Progenitor cell of endocrine pancreas (in vitro differentiated cells): ENCODE results near the gene MYADML2. TPM values are rescaled to one million over a fixed set of nuclear protein-coding genes. Genes with fewer than 3 reads are reported as not detected.
A peak's percentile ranks its signal among the peaks of the same experiment; 100 is the strongest.

Experiments used
- DNase-seq: peaks from one replicate; pipeline ENCODE4 v3.0.0; 2021; ENCODE audit warnings: low spot score; ENCODE audit not compliant: unreplicated experiment
- H3K27ac Mint-ChIP-seq: 2 replicates; pipeline ENCODE4 v1.8.0; 2021; ENCODE audit warnings: mild to moderate bottlenecking, moderate library complexity, mixed read lengths
- H3K27me3 Mint-ChIP-seq: 2 replicates; pipeline ENCODE4 v1.8.0; 2021; ENCODE audit warnings: mixed read lengths
- H3K36me3 Mint-ChIP-seq: 2 replicates; pipeline ENCODE4 v1.8.0; 2022; ENCODE audit warnings: mixed read lengths; ENCODE audit not compliant: insufficient read depth
- H3K4me1 Mint-ChIP-seq: 2 replicates; pipeline ENCODE4 v1.8.0; 2021; ENCODE audit warnings: low read depth, mixed read lengths
- H3K4me3 Mint-ChIP-seq: 2 replicates; pipeline ENCODE4 v1.8.0; 2021; ENCODE audit warnings: low read depth, mild to moderate bottlenecking, moderate library complexity, mixed read lengths
- H3K9me3 Mint-ChIP-seq: 2 replicates; pipeline ENCODE4 v1.8.0; 2021; ENCODE audit warnings: low read depth, mixed read lengths
- total RNA-seq: library from RNA; stranded (reverse); gene quantifications from 2 replicates; pipeline ENCODE4 v1.2.1, GENCODE V29; 2021
- TF ChIP-seq, protein P1 (sequence below): fragments of 200-600 bp; sonication (generic); IDR thresholded peaks from one replicate; pipeline ENCODE4 v1.5.0; 2021; ENCODE audit warnings: antibody characterized with exemption, mild to moderate bottlenecking; ENCODE audit not compliant: unreplicated experiment

The MYADML2 gene
- total RNA-seq, 1 donor from 2014 or later, result not detected

DNA sequence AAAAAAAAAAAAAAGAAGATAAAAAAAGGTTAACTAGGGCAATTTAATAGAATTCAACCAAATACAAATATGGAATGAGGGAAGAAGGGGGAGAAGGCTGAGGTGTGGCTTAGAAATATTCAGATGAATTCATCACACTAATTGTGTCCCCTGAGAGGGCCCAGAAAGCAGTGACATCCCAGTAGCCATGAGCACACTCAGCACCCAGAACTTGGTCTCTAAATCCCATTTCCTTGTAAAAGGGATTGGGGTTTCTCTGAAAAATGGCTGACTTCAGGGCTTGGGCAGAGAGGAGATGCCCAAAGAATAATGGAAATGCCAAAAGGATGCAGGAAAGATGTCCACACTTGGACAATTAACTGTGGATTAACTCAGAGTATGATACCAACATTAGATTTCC lies 26.4 kb upstream of the MYADML2 start:
- no peak for DNase-seq
- Mint-ChIP-seq H3K9me3 (no peaks in the 10 kb centered on the region), H3K4me3 (no peak overlapping the region), H3K36me3 (no peaks in the 10 kb centered on the region), H3K27ac (no peak overlapping the region), H3K4me1 (no peaks in the 10 kb centered on the region), H3K27me3 (peaks cover 10% of the 10 kb centered on the region)
- TF ChIP-seq, protein P1, sequence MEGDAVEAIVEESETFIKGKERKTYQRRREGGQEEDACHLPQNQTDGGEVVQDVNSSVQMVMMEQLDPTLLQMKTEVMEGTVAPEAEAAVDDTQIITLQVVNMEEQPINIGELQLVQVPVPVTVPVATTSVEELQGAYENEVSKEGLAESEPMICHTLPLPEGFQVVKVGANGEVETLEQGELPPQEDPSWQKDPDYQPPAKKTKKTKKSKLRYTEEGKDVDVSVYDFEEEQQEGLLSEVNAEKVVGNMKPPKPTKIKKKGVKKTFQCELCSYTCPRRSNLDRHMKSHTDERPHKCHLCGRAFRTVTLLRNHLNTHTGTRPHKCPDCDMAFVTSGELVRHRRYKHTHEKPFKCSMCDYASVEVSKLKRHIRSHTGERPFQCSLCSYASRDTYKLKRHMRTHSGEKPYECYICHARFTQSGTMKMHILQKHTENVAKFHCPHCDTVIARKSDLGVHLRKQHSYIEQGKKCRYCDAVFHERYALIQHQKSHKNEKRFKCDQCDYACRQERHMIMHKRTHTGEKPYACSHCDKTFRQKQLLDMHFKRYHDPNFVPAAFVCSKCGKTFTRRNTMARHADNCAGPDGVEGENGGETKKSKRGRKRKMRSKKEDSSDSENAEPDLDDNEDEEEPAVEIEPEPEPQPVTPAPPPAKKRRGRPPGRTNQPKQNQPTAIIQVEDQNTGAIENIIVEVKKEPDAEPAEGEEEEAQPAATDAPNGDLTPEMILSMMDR, result no peak

DNA sequence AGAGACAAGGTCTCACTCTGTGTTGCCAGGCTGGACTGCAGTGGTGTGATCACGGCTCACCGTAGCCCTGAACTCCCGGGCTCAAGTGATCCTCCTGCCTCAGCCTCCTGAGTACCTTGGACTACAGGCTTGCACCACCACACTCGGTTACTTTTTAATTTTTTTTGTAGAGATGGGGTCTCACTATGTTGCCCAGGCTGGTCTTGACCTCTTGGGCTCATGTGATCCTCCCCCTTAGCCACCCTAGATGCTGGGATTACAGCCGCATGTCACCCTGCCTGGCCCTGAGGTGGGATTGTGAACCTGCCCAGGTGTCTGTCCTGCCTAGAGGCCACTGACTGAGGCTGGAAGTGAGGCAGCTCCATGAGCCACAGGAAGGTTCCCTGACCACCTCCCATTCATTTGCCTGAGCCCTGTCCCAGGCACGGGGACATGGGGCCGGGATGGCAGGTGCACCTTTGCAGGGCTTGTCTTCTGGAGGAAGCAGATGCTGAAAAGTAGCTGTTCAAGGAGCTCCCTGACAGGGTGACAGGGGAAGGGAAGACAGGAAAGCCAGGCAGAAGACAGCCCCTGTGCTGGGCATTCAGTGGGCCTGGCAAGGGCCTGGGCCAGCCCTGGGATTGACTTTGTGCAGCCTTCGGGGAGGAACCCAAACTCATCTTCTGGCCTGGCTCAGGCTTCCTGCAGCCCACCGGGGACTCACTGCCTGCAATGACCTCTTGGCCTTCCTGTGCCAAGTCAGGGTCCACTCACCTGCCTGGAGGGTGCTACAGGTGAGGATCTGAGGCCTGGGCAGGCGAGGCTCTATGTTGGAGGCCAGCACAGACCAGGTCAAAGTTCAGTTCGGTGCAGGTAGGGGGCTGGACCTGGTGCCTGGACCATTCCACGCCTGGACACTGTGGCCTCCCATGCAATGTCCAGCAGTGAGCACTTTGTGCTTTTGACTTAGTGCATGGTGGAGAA lies 22.1 kb upstream of the MYADML2 start:
- Mint-ChIP-seq H3K4me1 (peaks cover 1% of the 10 kb centered on the region), H3K27me3 (peaks cover 25% of the 10 kb centered on the region), H3K9me3 (no peaks in the 10 kb centered on the region), H3K36me3 (no peaks in the 10 kb centered on the region), H3K4me3 (no peak overlapping the region), H3K27ac (no peak overlapping the region)
- TF ChIP-seq, protein P1, result no peak
- DNase-seq, result no peak

DNA sequence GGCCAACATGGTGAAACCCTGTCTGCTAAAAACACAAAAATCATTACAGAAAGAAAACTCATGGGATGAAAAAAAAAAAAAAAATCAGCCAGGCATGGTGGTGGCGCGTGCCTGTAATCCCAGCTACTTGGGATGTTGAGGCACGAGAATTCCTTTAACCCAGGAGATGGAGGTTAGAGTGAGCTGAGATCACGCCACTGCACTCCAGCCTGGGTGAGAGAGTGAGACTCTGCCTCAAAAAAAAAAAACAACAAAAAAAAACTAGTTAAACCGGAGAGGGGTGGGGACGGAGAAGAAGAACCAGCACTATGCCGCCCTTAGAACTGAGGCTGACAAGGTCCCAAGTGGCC lies 21.3 kb upstream of the MYADML2 start:
- Mint-ChIP-seq H3K4me3 (no peak overlapping the region), H3K36me3 (no peaks in the 10 kb centered on the region), H3K27me3 (peaks cover 32% of the 10 kb centered on the region), H3K9me3 (no peaks in the 10 kb centered on the region), H3K27ac (peak overlapping the region; percentile 52), H3K4me1 (peaks cover 1% of the 10 kb centered on the region)
- TF ChIP-seq, protein P1, result no peak
- DNase-seq, result no peak

DNA sequence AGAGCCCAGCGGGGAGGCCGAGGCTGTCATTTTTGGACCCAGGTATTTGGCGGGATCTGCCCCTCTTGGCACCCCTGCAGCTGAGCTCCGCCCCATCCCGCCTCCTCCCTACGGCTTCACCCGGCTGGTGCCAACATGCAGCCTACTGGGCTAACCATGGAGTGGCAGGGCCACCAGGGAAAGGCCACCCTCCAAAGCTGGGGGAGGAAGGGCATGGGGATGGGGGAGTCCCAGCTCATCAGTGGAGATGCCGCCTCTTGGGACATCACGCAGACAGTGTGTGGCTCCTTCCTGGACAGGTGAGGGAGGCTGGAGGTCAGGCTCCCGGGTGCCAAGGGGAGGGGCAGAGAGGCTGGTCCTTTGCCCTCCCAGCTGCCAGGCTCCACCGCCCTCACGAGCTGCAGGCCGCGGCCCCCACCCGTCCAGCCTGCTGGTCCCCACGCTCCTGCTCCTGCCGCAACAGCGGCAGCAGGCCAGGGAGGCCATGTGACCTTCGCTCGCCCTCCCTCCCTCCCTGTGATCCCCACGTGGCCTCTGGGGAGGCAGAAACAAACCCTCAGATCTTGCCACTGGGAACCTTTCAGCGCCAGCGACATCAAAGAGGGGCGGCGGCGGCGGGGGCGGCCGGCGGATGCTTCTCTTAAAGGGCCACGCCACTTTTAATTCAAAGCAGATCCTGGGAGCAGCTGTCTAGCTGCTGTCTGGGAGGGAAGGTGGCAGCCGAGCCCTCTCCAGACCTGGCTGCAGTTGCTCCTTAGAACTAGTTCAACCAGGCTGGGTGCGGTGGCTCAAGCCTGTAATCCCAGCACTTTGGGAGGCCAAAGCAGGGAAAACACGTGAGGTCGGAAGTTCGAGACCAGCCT lies 20.7 kb upstream of the MYADML2 start:
- peak overlapping the region; percentile 52 for H3K27ac Mint-ChIP-seq
- H3K27me3 Mint-ChIP-seq, result peaks cover 38% of the 10 kb centered on the region
- TF ChIP-seq, protein P1, result no peak
- DNase-seq, result peak; percentile 53
- no peaks in the 10 kb centered on the region for H3K9me3 Mint-ChIP-seq
- H3K4me3 Mint-ChIP-seq, result no peak overlapping the region
- no peaks in the 10 kb centered on the region for H3K36me3 Mint-ChIP-seq
- H3K4me1 Mint-ChIP-seq, result peaks cover 1% of the 10 kb centered on the region

DNA sequence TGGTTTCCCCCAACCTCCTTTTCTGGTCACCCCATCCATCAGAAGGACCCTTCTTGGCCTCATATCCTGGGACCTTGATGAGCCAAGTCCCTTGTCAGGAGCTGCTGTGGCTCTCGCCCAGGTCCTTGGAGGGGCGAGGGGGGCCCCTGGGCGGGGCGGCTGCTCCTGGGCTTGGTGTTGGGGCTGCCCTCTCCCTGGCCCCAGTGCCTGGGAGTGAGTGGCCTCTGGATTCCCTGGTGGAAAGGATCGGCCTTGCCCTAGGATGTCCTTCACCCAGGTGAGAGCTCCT lies 20.2 kb upstream of the MYADML2 start:
- Mint-ChIP-seq H3K9me3 (no peaks in the 10 kb centered on the region), H3K27ac (no peak overlapping the region), H3K4me3 (no peak overlapping the region), H3K27me3 (peaks cover 44% of the 10 kb centered on the region), H3K4me1 (peaks cover 1% of the 10 kb centered on the region), H3K36me3 (no peaks in the 10 kb centered on the region)
- TF ChIP-seq, protein P1, result no peak
- no peak for DNase-seq
